ENCODE data around the gene PJA1. TPM values are rescaled to one million over a fixed set of nuclear protein-coding genes. Genes with fewer than 3 reads are reported as not detected.

Gene PJA1
- polyA plus RNA-seq, 2 of the 4 experiments (the other 2 are of a cell fraction): 19.6 to 20.2 TPM

- 58% methylated on average over 1 of the region's 1 CpG for WGBS (ENCODE audit: missing lambda C conversion rate)
- Histone ChIP-seq H3K27ac (no peak overlapping the region), H3K9me3 (no peaks in the 10 kb centered on the region), H3K4me1 (no peaks in the 10 kb centered on the region), H3K4me3 (no peak overlapping the region), H3K4me2 (no peak overlapping the region)
- DNase-seq (ENCODE audit: low read depth in 1 of 2, low spot score in 1 of 2) (no peak), ATAC-seq (no peak), FAIRE-seq (no peak)
- CTCF ChIA-PET: interaction anchor here (1.6 kb wide), 1 partner anchor 17 kb away, joined by 4 read pairs; no protein-coding TSS in a partner anchor
- TF ChIP-seq SMC3 (IDR thresholded peaks at IDR 0.05): no peak
- TF ChIP-seq RARB (CRISPR knock-in tag; IDR thresholded peaks at IDR 0.05): no peak
- no peak for TF ChIP-seq JUNB (IDR thresholded peaks at IDR 0.05)
- no peak for TF ChIP-seq RFX5 (IDR thresholded peaks at IDR 0.05)
- TF ChIP-seq NR3C1 (IDR thresholded peaks at IDR 0.05): no peak
- TF ChIP-seq NPAS2 (CRISPR knock-in tag; IDR thresholded peaks at IDR 0.05; ENCODE audit: borderline replicate concordance): no peak
- TF ChIP-seq TP53 (CRISPR knock-in tag; IDR thresholded peaks at IDR 0.05): no peak
- TF ChIP-seq FOSB (CRISPR knock-in tag; IDR thresholded peaks at IDR 0.05): no peak
- no peak for TF ChIP-seq PBX3 (IDR thresholded peaks at IDR 0.05)
- TF ChIP-seq MAFK (IDR thresholded peaks at IDR 0.05; ENCODE audit: partially characterized antibody): no peak
- TF ChIP-seq ZNF302 (CRISPR knock-in tag; IDR thresholded peaks at IDR 0.05): no peak
- no peak for TF ChIP-seq ESRRA (IDR thresholded peaks at IDR 0.05; ENCODE audit: borderline replicate concordance, low read length)
- no peak for TF ChIP-seq RAD21 (conservative IDR thresholded peaks at IDR 0.05 in 1 of 2, IDR thresholded peaks at IDR 0.05 in 1 of 2)
- no peak for TF ChIP-seq ATOH8 (CRISPR knock-in tag; IDR thresholded peaks at IDR 0.05; ENCODE audit: low read depth)
- TF ChIP-seq CTCF (IDR thresholded peaks at IDR 0.05): no peak
- no peak for TF ChIP-seq CBX8 (IDR thresholded peaks at IDR 0.05)
- no peak for TF ChIP-seq MAZ (IDR thresholded peaks at IDR 0.05; ENCODE audit: borderline replicate concordance, low read depth, low read length)
- no peak for TF ChIP-seq BCL3 (IDR thresholded peaks at IDR 0.05)
- no peak for TF ChIP-seq CBX2 (IDR thresholded peaks at IDR 0.05; ENCODE audit: borderline replicate concordance, low read depth)
- no peak for TF ChIP-seq MAX (IDR thresholded peaks at IDR 0.05)
- POLR2A ChIA-PET: interaction anchor here (1.4 kb wide), 1 partner anchor 358 kb away, joined by 4 read pairs; the partner anchor contains the start of gene EFNB1
Measured at GRCh38 chrX:69186651-69187050, 21.4 kb upstream of the PJA1 start.

GRCh38 chrX:69185886-69186285, 20.6 kb upstream of the PJA1 start:
- ChIA-PET CTCF (no interaction called here), POLR2A (no interaction called here)
- WGBS (ENCODE audit: missing lambda C conversion rate): no CpG with 5 or more reads among the region's 2 CpGs
- no peak overlapping the region for H3K4me2 ChIP-seq
- no peak overlapping the region for H3K4me3 ChIP-seq
- TF ChIP-seq TP53 (CRISPR knock-in tag; IDR thresholded peaks at IDR 0.05) (no peak), NFE2L2 (conservative IDR thresholded peaks at IDR 0.05; ENCODE audit: low read length) (no peak), GATA3 (IDR thresholded peaks at IDR 0.05; ENCODE audit: borderline replicate concordance) (no peak), HDAC2 (IDR thresholded peaks at IDR 0.05) (no peak), EP300 (IDR thresholded peaks at IDR 0.05) (no peak), CEBPB (IDR thresholded peaks at IDR 0.05) (no peak), SREBF2 (IDR thresholded peaks at IDR 0.05) (no peak), JUNB (IDR thresholded peaks at IDR 0.05) (no peak), CHD2 (IDR thresholded peaks at IDR 0.05; ENCODE audit: low read length, partially characterized antibody) (no peak)
- ATAC-seq: no peak
- no peak overlapping the region for H3K27ac ChIP-seq
- DNase-seq (ENCODE audit: low read depth in 1 of 2, low spot score in 1 of 2): no peak
- no peaks in the 10 kb centered on the region for H3K4me1 ChIP-seq
- H3K9me3 ChIP-seq: no peaks in the 10 kb centered on the region
- no peak for FAIRE-seq
